ENCODE results near the gene ABL1. TPM values are rescaled to one million over a fixed set of nuclear protein-coding genes. Genes with fewer than 3 reads are reported as not detected.

ABL1 gene
- total and polyA plus RNA-seq, 2 of the 13 experiments (the other 11 are each of a cell fraction or from before 2014, with no cell fraction given): 10.8 to 20.4 TPM

DNA sequence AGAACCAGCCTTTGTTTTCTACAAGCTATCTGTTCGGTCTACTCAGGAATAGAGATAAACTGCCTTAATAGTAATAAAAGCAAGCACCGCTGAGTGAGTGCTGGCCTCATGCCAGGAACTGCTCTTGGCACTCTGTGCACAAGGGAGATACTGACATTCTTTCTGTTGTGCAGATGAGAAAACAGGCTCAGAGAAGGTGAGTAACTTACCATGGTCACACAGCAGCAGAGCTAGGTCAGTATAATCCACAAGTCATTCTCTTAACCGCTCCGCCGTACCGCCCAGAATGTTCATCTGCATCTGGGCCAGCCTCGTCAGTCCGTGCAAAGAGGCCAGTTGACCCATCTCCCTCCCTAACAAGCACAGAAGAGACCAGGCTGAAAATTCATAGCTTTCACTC is 34.2 kb downstream of the ABL1 start:
- POLR2A ChIA-PET: no interaction called here
- BruUV-seq (replicated peaks): no TSS peak
- no peak overlapping the region for H2AFZ ChIP-seq (ENCODE audit: low read length)
- H3K9me3 ChIP-seq (ENCODE audit: low read length): no peaks in the 10 kb centered on the region
- CTCF ChIA-PET (ENCODE audit: low intra/inter-chr PET ratio, low total read pairs): interaction anchor here (1.1 to 1.2 kb wide), 2 partner anchors 71 to 129 kb away, joined by 3 to 6 read pairs; no protein-coding TSS in a partner anchor
- peaks cover 24% of the 10 kb centered on the region for H3K4me1 ChIP-seq (ENCODE audit: insufficient read depth, low read length)
- 97% methylated on average over 8 of the region's 8 CpGs for WGBS (ENCODE audit: low lambda C conversion rate)
- intact Hi-C loops (cut with micrococcal nuclease; ENCODE audit: unreplicated experiment) (loop anchor here (5.0 kb wide), 1 partner anchor 178 kb away; no protein-coding TSS in a partner anchor), in situ Hi-C loops (cut with HindIII; ENCODE audit: extremely low pct_ligation_motif_present, low pct_unique_long_range_greater_than_20kb) (no loop called here)
- H3K27me3 ChIP-seq (ENCODE audit: control insufficient read depth in 1 of 2, insufficient read depth in 2 of 2, low read length in 2 of 2): no peaks in the 10 kb centered on the region
- peaks cover 19% of the 10 kb centered on the region for H4K20me1 ChIP-seq (ENCODE audit: insufficient read depth, low read length)
- H3K4me2 ChIP-seq (ENCODE audit: low read depth, low read length): no peak overlapping the region
- H3K4me3 ChIP-seq (replicated peaks in 1 of 3; ENCODE audit: insufficient read depth in 1 of 3, low read depth in 2 of 3, low read length in 3 of 3): no peak overlapping the region
- DNase-seq (ENCODE audit: low spot score) (no peak), ATAC-seq (no peak), FAIRE-seq (no peak)
- no peak overlapping the region for H3K27ac ChIP-seq (ENCODE audit: extremely low read length, insufficient read depth, low read length)
- TF ChIP-seq MIER3 (CRISPR knock-in tag; IDR thresholded peaks at IDR 0.05; ENCODE audit: borderline replicate concordance) (no peak), ZNF768 (CRISPR knock-in tag; IDR thresholded peaks at IDR 0.05) (peak; percentile 93)
- H3K9ac ChIP-seq (ENCODE audit: insufficient read depth, low read depth, low read length): no peak overlapping the region
- H3K79me2 ChIP-seq (ENCODE audit: insufficient read depth, low read length): no peaks in the 10 kb centered on the region
- H3K36me3 ChIP-seq (replicated peaks in 1 of 2; ENCODE audit: control insufficient read depth in 1 of 2, insufficient read depth in 2 of 2, low read length in 2 of 2): peaks cover 25 to 71% of the 10 kb centered on the region in 2 experiments

DNA sequence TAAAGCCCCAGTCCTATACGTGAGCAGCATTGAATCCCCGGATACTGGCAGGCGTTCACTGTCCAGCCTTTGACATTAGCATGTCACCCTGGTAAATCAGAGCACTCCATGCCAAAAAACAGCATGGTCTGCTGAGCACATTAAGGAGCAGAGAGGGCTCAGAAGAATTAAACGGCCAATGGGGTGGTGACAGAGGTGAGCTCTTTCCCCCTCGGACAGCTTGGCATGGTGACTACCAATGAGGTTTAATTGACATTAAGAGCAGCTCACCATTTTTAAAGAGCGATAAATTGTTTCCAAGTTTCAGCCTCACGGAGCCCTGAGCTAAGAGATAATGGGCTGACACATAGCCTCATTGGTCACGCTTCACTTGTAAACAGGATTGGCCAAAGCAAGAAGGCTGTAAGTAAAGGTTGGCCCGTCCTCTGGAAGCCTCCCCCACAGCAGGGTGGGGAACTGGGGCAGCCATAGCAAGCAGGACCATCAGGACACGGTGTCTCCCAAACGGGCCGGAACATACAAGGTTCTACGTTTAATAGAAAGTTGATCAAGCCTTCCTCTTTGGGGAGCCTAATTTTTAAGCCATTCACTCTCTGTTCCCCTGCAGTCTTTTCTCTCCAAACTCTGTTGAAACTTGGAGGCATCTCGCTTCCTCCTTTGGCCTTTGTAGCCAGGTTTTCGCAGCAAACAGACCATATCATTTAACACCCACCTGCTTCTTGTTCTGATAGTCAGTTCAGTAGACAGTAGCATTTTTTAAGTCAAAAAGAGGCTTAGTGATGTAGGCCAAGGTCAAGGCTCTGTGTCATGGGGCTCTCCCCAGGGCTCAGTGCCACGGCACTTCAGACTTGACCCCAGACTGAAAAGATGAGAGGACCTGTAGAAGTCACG is 35.7 kb downstream of the ABL1 start:
- no peak overlapping the region for H3K9ac ChIP-seq (ENCODE audit: insufficient read depth, low read depth, low read length)
- no TSS peak for BruUV-seq (replicated peaks)
- H3K4me1 ChIP-seq (ENCODE audit: insufficient read depth, low read length): peaks cover 24% of the 10 kb centered on the region
- ChIA-PET CTCF (ENCODE audit: low intra/inter-chr PET ratio, low total read pairs) (interaction anchor here (1.2 kb wide), 1 partner anchor 70 kb away, joined by 3 read pairs; no protein-coding TSS in a partner anchor), POLR2A (no interaction called here)
- DNase-seq (ENCODE audit: low spot score) (no peak), FAIRE-seq (no peak), ATAC-seq (no peak)
- in situ Hi-C loops (cut with HindIII; ENCODE audit: extremely low pct_ligation_motif_present, low pct_unique_long_range_greater_than_20kb) (no loop called here), intact Hi-C loops (cut with micrococcal nuclease; ENCODE audit: unreplicated experiment) (loop anchor here (2.0 kb wide), 1 partner anchor 128 kb away; no protein-coding TSS in a partner anchor)
- no peak overlapping the region for H3K4me2 ChIP-seq (ENCODE audit: low read depth, low read length)
- no peak overlapping the region for H3K4me3 ChIP-seq (replicated peaks in 1 of 3; ENCODE audit: insufficient read depth in 1 of 3, low read depth in 2 of 3, low read length in 3 of 3)
- H3K79me2 ChIP-seq (ENCODE audit: insufficient read depth, low read length): no peaks in the 10 kb centered on the region
- no peak for TF ChIP-seq ISL2 (CRISPR knock-in tag; IDR thresholded peaks at IDR 0.05)
- no peak for TF ChIP-seq THYN1 (CRISPR knock-in tag; IDR thresholded peaks at IDR 0.05; ENCODE audit: borderline replicate concordance, low read depth)
- no peak for TF ChIP-seq HNRNPH1 (optimal IDR thresholded peaks at IDR 0.05; ENCODE audit: low read depth, low read length)
- TF ChIP-seq NCOR1 (IDR thresholded peaks at IDR 0.05; ENCODE audit: borderline replicate concordance, low read length): no peak
- no peak for TF ChIP-seq DRAP1 (CRISPR knock-in tag; IDR thresholded peaks at IDR 0.05)
- TF ChIP-seq FOSL1 (CRISPR knock-in tag; IDR thresholded peaks at IDR 0.05; ENCODE audit: borderline replicate concordance): no peak
- TF ChIP-seq, protein P1, sequence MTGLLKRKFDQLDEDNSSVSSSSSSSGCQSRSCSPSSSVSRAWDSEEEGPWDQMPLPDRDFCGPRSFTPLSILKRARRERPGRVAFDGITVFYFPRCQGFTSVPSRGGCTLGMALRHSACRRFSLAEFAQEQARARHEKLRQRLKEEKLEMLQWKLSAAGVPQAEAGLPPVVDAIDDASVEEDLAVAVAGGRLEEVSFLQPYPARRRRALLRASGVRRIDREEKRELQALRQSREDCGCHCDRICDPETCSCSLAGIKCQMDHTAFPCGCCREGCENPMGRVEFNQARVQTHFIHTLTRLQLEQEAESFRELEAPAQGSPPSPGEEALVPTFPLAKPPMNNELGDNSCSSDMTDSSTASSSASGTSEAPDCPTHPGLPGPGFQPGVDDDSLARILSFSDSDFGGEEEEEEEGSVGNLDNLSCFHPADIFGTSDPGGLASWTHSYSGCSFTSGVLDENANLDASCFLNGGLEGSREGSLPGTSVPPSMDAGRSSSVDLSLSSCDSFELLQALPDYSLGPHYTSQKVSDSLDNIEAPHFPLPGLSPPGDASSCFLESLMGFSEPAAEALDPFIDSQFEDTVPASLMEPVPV (CRISPR knock-in tag; IDR thresholded peaks at IDR 0.05): no peak
- no peak for TF ChIP-seq ZKSCAN1 (IDR thresholded peaks at IDR 0.05; ENCODE audit: low read length)
- TF ChIP-seq ZBTB3 (CRISPR knock-in tag; IDR thresholded peaks at IDR 0.05; ENCODE audit: borderline replicate concordance, low read depth): no peak
- no peak for TF ChIP-seq ZNF333 (CRISPR knock-in tag; IDR thresholded peaks at IDR 0.05; ENCODE audit: borderline replicate concordance)
- TF ChIP-seq, protein P2, sequence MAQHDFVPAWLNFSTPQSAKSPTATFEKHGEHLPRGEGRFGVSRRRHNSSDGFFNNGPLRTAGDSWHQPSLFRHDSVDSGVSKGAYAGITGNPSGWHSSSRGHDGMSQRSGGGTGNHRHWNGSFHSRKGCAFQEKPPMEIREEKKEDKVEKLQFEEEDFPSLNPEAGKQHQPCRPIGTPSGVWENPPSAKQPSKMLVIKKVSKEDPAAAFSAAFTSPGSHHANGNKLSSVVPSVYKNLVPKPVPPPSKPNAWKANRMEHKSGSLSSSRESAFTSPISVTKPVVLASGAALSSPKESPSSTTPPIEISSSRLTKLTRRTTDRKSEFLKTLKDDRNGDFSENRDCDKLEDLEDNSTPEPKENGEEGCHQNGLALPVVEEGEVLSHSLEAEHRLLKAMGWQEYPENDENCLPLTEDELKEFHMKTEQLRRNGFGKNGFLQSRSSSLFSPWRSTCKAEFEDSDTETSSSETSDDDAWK (CRISPR knock-in tag; IDR thresholded peaks at IDR 0.05): no peak
- H3K27me3 ChIP-seq (ENCODE audit: control insufficient read depth in 1 of 2, insufficient read depth in 2 of 2, low read length in 2 of 2): no peaks in the 10 kb centered on the region
- no peaks in the 10 kb centered on the region for H3K9me3 ChIP-seq (ENCODE audit: low read length)
- 97% methylated on average over 17 of the region's 17 CpGs for WGBS (ENCODE audit: low lambda C conversion rate)
- H3K36me3 ChIP-seq (replicated peaks in 1 of 2; ENCODE audit: control insufficient read depth in 1 of 2, insufficient read depth in 2 of 2, low read length in 2 of 2): peaks cover 26 to 74% of the 10 kb centered on the region in 2 experiments
- H4K20me1 ChIP-seq (ENCODE audit: insufficient read depth, low read length): peaks cover 19% of the 10 kb centered on the region
- no peak overlapping the region for H3K27ac ChIP-seq (ENCODE audit: extremely low read length, insufficient read depth, low read length)
- no peak overlapping the region for H2AFZ ChIP-seq (ENCODE audit: low read length)

Data from HepG2 (cell line).